SJSA1 (cell line): ENCODE results near the gene PITPNC1. TPM values are rescaled to one million over a fixed set of nuclear protein-coding genes. Genes with fewer than 3 reads are reported as not detected.
A peak's percentile ranks its signal among the peaks of the same experiment; 100 is the strongest.
"Not testable (repeated sequence)": the region's sequence is repeated elsewhere in the genome, so short reads cannot be mapped to it uniquely, and the experiment has no call there.

Experiments
- DNase-seq, 2 experiments: peaks; one replicate each; pipeline ENCODE4 v3.0.0-alpha.2; 2015 to 2020; ENCODE audit warnings: low spot score in 2 of 2, low read depth in 1 of 2
- H3K27ac ChIP-seq: fragments of 250-450 bp; sonication (Bioruptor Pico); 2 replicates; pipeline ENCODE4 v1.5.1; 2020; ENCODE audit warnings: mild to moderate bottlenecking, moderate library complexity
- H3K27me3 ChIP-seq: fragments of 250-450 bp; sonication (Bioruptor Pico); replicated peaks from 2 replicates; pipeline ENCODE4 v1.5.1; 2020; ENCODE audit warnings: mild to moderate bottlenecking, moderate library complexity
- H3K36me3 ChIP-seq: fragments of 250-450 bp; sonication (Bioruptor Pico); 2 replicates; pipeline ENCODE4 v1.5.1; 2020; ENCODE audit warnings: mild to moderate bottlenecking
- H3K4me1 ChIP-seq: fragments of 250-450 bp; sonication (Bioruptor Pico); replicated peaks from 2 replicates; pipeline ENCODE4 v1.6.1; 2021; ENCODE audit warnings: mild to moderate bottlenecking
- H3K4me3 ChIP-seq: fragments of 250-450 bp; sonication (Bioruptor Pico); 2 replicates; pipeline ENCODE4 v1.5.1; 2020; ENCODE audit warnings: mild to moderate bottlenecking
- H3K9me3 ChIP-seq: fragments of 250-450 bp; sonication (Bioruptor Pico); replicated peaks from 2 replicates; pipeline ENCODE4 v1.5.1; 2020; ENCODE audit warnings: mild to moderate bottlenecking
- total RNA-seq: library from RNA; depleted of rRNA; stranded (reverse); fragments of >200 nt; shearing (Covaris generic); gene quantifications from 2 replicates; pipeline ENCODE4 v1.2.3, GENCODE V29; 2014

PITPNC1 gene
- total RNA-seq, 1 experiment from 2014 or later: 9.1 TPM

GRCh38 chr17:67571478-67571877, 194.4 kb downstream of the PITPNC1 start:
- no peak for DNase-seq
- Histone ChIP-seq H3K27me3 (peaks cover 11% of the 10 kb centered on the region; the same call in 1 of the 2 replicates), H3K4me1 (no peaks in the 10 kb centered on the region), H3K4me3 (no peak overlapping the region), H3K9me3 (0 out of 2 replicates have a peak, but pooled peaks cover 4% of the 10 kb centered on the region), H3K36me3 (no peaks in the 10 kb centered on the region), H3K27ac (no peak overlapping the region)

- Histone ChIP-seq H3K4me1 (no peaks in the 10 kb centered on the region), H3K9me3 (0 out of 2 replicates have a peak, but pooled peaks cover 4% of the 10 kb centered on the region), H3K4me3 (no peak overlapping the region), H3K36me3 (no peaks in the 10 kb centered on the region), H3K27me3 (peaks cover 11% of the 10 kb centered on the region; the same call in 1 of the 2 replicates), H3K27ac (no peak overlapping the region)
- no peak for DNase-seq
Observed at GRCh38 chr17:67573987-67574657, 197.0 kb downstream of the PITPNC1 start.

DNA sequence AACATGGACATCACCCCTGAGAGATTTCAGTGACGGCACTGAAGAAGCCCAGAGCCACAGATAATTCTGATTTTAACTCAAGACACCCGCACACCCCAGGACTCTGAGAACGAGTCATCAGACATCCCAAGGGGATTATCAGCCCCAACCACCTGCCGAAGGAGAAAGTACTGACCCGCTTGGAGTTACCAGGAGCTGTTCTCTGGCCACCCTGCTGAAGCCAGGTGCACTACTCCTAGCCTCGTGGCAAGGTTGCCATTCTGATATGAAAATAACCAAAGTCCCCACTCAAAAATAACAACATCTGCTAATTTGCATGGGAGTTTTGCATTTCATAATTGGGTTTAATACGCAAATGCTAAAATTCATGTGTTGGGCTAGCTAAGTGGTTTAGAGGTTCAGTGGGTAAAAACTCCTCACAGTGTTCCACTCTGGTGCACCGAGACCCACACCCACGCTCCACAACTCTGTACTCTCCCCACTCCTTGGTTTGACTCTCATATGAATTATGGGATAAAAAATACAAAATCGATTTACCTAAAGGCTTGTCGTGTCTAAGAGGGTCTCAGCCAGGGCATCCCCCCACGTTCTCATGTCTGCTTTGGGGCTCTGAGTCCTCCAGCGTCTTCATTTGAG, 197.7 kb downstream of the PITPNC1 start:
- Histone ChIP-seq H3K27me3 (peaks cover 11% of the 10 kb centered on the region; the same call in 1 of the 2 replicates), H3K27ac (no peak overlapping the region), H3K9me3 (0 out of 2 replicates have a peak, but pooled peaks cover 4% of the 10 kb centered on the region), H3K4me1 (no peaks in the 10 kb centered on the region), H3K36me3 (no peaks in the 10 kb centered on the region), H3K4me3 (no peak overlapping the region)
- no peak for DNase-seq

GRCh38 chr17:67575325-67575724, 198.2 kb downstream of the PITPNC1 start:
- Histone ChIP-seq H3K9me3 (0 out of 2 replicates have a peak, but pooled peaks cover 4% of the 10 kb centered on the region), H3K4me3 (no peak overlapping the region), H3K27me3 (peaks cover 11% of the 10 kb centered on the region; the same call in 1 of the 2 replicates), H3K36me3 (no peaks in the 10 kb centered on the region), H3K27ac (no peak overlapping the region), H3K4me1 (no peaks in the 10 kb centered on the region)
- DNase-seq: no peak

DNA sequence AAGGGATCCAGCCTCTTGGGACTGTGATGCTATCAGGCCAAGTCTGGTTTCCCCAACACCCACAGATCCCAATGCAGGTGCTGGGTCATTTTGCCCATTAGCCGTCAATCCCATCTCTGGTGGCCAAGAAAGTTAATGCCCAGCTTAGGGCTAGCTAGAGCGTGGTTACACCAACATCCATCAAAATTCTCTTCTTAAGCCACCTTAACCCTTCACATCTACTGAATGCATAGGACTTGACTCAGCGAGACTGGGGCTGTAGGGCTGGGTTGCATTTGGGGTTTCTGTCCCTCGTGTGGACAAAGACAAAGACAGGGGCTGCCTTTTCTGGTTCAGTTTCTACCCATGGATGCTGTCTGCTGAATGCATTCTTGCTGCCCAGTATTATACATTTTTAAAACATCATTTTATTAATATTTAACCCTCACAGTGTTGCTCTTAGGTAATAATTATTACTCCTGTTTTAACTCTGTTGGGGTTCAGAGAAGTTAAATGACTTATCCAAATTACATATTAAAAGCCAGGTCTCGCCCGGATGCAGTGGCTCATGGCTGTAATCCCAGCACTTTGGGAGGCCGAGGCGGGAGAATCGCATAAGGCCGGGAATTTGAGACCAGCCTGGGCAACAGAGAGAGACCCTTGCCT, 199.5 kb downstream of the PITPNC1 start:
- Histone ChIP-seq H3K4me3 (no peak overlapping the region), H3K9me3 (0 out of 2 replicates have a peak, but pooled peaks cover 4% of the 10 kb centered on the region), H3K27me3 (peaks cover 8% of the 10 kb centered on the region; the same call in 1 of the 2 replicates), H3K36me3 (no peaks in the 10 kb centered on the region), H3K4me1 (no peaks in the 10 kb centered on the region), H3K27ac (no peak overlapping the region)
- peak in 1 of 2 experiments; percentile 25 for DNase-seq

DNA sequence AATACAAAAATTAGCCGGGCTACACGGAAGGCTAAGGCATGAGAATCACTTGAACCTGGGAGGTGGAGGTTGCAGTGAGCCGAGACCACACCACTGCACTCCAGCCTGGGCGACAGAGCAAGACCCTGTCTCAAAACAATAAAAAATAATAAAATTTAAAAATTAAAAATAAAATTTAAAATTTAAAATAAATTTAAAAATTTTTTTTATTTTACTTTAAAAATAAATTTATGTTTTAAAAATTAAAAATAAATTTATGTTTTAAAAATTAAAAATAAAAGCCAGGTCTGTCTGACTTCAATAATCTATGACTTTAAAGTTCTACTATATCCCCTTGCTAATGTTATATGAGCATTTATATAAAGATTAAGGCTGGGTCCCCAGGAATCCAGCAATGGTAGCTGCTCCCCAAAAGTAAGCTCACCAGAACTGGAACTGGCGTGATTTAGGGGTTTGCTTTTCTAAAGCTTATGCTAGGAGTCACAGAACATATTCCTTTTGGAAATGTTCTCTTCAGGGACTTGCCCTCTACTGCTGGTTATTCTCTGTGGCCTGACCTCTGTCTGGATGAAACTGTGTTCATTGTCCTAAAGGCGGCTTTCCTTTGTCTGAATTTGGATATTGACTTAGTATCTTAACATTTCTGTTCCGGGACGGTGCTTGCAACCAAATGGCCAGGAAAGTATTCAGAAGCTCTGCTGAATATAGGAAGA, 200.5 kb downstream of the PITPNC1 start:
- H3K4me1 ChIP-seq: no peaks in the 10 kb centered on the region
- no peaks in the 10 kb centered on the region for H3K36me3 ChIP-seq
- H3K9me3 ChIP-seq: 0 out of 2 replicates have a peak, but pooled peaks cover 4% of the 10 kb centered on the region
- DNase-seq: no peak
- 0 out of 2 replicates have a peak, but pooled peaks cover 6% of the 10 kb centered on the region for H3K27me3 ChIP-seq
- no peak overlapping the region for H3K4me3 ChIP-seq
- H3K27ac ChIP-seq: no peak overlapping the region

DNA sequence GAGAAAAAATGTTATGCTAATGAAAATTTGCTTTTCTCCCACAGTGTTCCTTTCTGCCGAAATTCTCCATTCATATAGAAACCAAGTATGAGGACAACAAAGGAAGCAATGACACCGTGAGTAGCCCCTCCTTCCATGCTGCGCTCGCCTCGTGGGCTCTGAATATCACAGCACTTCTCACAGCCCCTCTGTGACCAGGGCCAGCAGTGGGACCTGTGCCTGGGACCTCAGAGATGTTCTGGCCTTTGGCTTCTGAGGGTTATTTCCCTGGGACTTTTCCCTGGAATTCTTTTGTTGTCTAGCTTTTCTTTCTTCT, 201.0 kb downstream of the PITPNC1 start:
- 0 out of 2 replicates have a peak, but pooled peaks cover 4% of the 10 kb centered on the region for H3K9me3 ChIP-seq
- H3K4me1 ChIP-seq: no peaks in the 10 kb centered on the region
- no peak for DNase-seq
- no peak overlapping the region for H3K4me3 ChIP-seq
- 0 out of 2 replicates have a peak, but pooled peaks cover 6% of the 10 kb centered on the region for H3K27me3 ChIP-seq
- no peaks in the 10 kb centered on the region for H3K36me3 ChIP-seq
- no peak overlapping the region for H3K27ac ChIP-seq

- H3K9me3 ChIP-seq, H3K4me1 ChIP-seq, H3K4me3 ChIP-seq, H3K36me3 ChIP-seq, H3K27me3 ChIP-seq, H3K27ac ChIP-seq, DNase-seq: not testable (repeated sequence)
Observed at GRCh38 chr17:67578679-67579405, 201.8 kb downstream of the PITPNC1 start.

DNA sequence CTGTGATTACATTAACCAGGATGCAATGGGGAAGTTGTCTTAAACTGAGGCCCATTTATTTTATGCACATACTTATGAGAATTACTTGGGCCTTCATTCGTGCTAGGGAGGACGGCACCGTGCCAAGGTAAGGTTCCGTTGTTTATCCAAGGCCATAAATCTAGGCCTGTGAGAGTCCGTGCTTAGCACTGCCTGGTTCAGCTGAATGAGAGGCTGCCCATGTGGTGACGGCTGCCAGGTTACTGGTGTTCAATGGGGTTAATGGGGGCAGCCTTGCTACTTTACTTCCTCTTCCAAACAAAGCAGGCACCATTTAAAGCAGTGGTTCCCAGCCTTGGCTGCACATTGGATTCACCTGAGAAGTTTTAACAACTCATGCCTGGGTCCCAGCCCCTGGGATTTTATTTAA, 205.6 kb downstream of the PITPNC1 start:
- H3K9me3 ChIP-seq: no peaks in the 10 kb centered on the region
- H3K27ac ChIP-seq: no peak overlapping the region
- H3K4me1 ChIP-seq: no peaks in the 10 kb centered on the region
- DNase-seq: no peak
- no peak overlapping the region for H3K4me3 ChIP-seq
- H3K27me3 ChIP-seq: no peaks in the 10 kb centered on the region
- no peaks in the 10 kb centered on the region for H3K36me3 ChIP-seq

DNA sequence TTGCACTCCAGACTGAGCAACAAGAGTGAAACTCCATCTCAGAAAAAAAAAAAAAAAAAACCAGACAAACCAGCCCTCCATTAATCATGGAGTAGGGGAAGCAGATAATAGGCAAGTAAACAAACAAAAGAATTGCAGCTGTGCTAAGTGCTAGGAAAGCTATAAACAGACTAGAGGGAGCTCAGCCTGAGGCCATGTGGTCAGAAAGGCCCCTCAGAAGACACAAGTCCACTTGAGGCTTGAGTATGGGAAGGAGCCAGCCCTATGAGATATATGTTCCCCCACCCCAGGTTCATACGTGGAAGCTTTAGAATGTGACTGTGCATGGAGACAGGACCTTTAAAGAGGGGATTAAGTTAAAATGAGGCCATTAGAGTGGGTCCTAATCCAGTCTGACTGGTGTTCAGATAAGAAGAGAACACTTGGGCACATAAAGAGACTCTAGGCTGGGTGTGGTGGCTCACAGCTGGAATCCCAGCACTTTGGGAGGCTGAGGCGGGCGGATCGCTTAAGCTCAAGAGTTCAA, 208.1 kb downstream of the PITPNC1 start:
- no peak overlapping the region for H3K4me3 ChIP-seq
- H3K36me3 ChIP-seq: no peaks in the 10 kb centered on the region
- no peak overlapping the region for H3K27ac ChIP-seq
- H3K9me3 ChIP-seq: no peaks in the 10 kb centered on the region
- H3K4me1 ChIP-seq: no peaks in the 10 kb centered on the region
- no peaks in the 10 kb centered on the region for H3K27me3 ChIP-seq
- DNase-seq: peak in 1 of 2 experiments; percentile 10

GRCh38 chr17:67588326-67588725, 211.2 kb downstream of the PITPNC1 start:
- Histone ChIP-seq H3K9me3 (no peaks in the 10 kb centered on the region), H3K27me3 (no peaks in the 10 kb centered on the region)

DNA sequence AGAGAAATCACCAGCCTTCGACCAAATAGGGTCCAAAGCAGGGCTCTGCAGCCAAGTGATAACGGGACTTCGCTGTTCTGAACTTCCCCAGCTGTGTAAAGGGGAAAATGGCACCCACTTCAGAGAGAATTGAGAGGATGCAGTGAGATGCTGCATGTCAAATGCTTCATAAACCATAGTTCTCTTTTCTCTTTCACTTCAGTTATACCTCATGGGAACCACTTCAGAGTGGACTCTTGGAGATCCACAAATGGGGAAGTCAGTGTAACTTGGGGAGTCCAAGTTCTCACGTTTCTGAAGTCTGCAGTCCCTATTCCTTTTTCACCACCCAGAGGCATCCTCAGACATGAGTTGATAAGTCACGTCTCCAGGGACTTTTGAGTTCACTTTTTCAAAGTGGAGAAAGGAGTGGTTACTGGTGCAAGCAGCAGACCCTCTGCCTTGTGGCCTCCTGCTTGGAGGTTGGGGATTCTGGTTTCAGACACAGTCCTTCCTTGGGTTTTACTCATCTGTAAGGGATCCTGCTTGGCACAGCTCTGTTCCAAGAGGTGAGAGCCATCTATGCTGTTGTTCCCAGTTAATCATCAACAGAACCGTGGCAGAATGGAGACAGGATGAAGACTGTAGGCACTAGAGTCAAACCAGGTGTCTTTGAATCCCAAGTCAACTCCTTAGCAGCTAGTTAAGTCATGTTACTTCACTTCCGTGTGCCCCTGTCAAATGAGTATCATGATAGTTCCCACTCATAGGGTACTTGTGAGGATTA, 217.2 kb downstream of the PITPNC1 start:
- Histone ChIP-seq H3K36me3 (no peaks in the 10 kb centered on the region), H3K4me1 (no peaks in the 10 kb centered on the region), H3K27me3 (no peaks in the 10 kb centered on the region; the same call in 1 of the 2 replicates), H3K27ac (no peak overlapping the region), H3K4me3 (no peak overlapping the region), H3K9me3 (no peaks in the 10 kb centered on the region)
- no peak for DNase-seq

More at GRCh38 chr17:67588326-67588725, 211.2 kb downstream of the PITPNC1 start:
- Histone ChIP-seq H3K36me3 (no peaks in the 10 kb centered on the region), H3K4me3 (no peak overlapping the region), H3K27ac (no peak overlapping the region), H3K4me1 (no peaks in the 10 kb centered on the region)
- no peak for DNase-seq
